ES-I3 (cell line): ENCODE results near the gene DZIP1L.
A peak's percentile ranks its signal among the peaks of the same experiment; 100 is the strongest.
"Not testable (repeated sequence)": the region's sequence is repeated elsewhere in the genome, so short reads cannot be mapped to it uniquely, and the experiment has no call there.

Experiments
- H3K36me3 ChIP-seq: 2 replicates; pipeline ENCODE4 v1.6.1; 2013; ENCODE audit warnings: mild to moderate bottlenecking, low read length, control low read depth, moderate library complexity; ENCODE audit not compliant: insufficient read depth
- H3K4me1 ChIP-seq: 2 replicates; pipeline ENCODE4 v1.6.1; 2013; ENCODE audit warnings: mild to moderate bottlenecking, control low read depth, low read length; ENCODE audit not compliant: insufficient read depth
- H3K9ac ChIP-seq: 2 replicates; pipeline ENCODE4 v1.6.1; 2013; ENCODE audit warnings: low read depth, mild to moderate bottlenecking, low read length, moderate library complexity
- H3K9me3 ChIP-seq: 2 replicates; pipeline ENCODE4 v1.6.1; 2013; ENCODE audit warnings: mild to moderate bottlenecking, low read length, moderate library complexity; ENCODE audit not compliant: control insufficient read depth, insufficient read depth

The DZIP1L gene, protein sequence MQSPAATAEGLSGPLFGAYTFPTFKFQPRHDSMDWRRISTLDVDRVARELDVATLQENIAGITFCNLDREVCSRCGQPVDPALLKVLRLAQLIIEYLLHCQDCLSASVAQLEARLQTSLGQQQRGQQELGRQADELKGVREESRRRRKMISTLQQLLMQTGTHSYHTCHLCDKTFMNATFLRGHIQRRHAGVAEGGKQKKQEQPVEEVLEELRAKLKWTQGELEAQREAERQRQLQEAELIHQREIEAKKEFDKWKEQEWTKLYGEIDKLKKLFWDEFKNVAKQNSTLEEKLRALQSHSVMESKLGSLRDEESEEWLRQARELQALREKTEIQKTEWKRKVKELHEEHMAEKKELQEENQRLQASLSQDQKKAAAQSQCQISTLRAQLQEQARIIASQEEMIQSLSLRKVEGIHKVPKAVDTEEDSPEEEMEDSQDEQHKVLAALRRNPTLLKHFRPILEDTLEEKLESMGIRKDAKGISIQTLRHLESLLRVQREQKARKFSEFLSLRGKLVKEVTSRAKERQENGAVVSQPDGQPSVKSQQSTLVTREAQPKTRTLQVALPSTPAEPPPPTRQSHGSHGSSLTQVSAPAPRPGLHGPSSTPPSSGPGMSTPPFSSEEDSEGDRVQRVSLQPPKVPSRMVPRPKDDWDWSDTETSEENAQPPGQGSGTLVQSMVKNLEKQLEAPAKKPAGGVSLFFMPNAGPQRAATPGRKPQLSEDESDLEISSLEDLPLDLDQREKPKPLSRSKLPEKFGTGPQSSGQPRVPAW

DNA sequence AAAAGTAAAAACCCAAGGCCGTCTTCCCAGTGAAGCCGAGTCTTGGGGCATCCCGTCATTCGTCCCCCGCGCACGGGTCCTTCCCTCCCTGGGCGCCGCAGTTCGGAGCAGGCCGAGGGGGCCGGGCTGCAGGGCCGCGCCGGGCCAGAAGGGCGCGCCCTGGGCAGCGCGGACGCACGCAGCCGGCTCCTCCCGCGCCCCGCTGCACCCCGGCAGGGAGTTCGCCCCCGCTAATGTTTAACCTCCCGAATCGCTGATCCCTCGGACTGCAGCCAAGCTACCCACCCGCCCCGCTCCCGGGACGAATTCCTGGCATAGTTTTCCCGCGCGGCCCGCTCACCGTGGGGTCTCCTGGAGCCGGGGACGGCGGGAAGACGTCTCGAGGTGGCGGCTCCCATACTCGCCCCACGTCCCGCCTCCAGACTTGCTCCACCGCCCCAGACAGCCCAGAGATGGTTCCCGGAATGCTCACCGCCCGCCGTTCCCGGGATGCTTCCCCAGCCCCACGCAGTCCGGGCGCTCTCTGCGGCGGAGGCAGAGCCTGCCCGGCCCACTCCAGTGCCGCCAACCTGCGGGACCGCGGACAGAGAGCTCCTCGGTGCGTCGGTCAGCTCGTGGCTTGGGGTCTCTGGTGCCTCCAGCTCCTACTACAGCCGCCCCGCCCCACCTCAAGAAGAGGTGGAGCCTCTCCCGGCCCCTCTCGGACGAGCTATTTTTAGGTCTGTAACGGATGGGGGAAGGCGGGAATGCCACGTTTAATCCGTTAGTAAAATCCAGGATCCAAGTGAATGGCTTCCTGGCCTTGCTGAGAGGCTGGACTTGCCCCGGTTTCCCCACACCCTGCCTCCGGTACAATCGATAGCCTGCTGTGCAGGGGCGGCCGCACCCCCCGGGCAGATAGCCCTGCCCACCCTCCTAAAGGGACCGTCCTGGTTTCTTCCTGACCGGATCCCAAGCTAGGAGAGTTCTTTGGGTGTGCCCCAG is at the start of gene DZIP1L:
Gene DZIP1L, minus strand, starts transcription at position 621 of the 984 bp plus-strand sequence. CDS start 11,637 bp downstream, outside the sequence.
- Histone ChIP-seq H3K4me1 (peaks cover 11% of the 10 kb centered on the region), H3K9ac (peak within 1 kb of the TSS; percentile 96), H3K36me3 (no peaks in the 10 kb centered on the region), H3K9me3 (no peaks in the 10 kb centered on the region)

DNA sequence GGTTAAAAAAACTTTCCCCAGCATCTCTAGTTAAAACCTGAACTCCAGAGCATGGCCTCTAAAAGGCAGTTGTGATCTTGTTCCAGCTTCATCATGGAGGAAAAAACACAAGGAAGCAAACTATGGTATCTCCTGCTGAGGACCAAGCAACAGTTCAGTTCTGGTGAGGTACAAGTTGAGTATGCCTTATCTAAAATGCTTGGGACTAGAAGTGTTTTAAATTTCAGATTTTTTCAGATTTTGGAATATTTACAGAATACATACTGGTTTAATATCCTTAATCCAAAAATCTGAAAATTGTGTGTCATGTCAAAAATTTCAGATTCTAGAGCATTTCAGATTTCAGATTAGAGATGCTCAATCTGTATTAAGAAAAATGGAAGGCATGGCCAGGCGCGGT is 49.7 kb upstream of the DZIP1L start:
- Histone ChIP-seq H3K9me3 (no peaks in the 10 kb centered on the region), H3K4me1 (no peaks in the 10 kb centered on the region), H3K9ac (no peak overlapping the region), H3K36me3 (peaks cover 11% of the 10 kb centered on the region)

DNA sequence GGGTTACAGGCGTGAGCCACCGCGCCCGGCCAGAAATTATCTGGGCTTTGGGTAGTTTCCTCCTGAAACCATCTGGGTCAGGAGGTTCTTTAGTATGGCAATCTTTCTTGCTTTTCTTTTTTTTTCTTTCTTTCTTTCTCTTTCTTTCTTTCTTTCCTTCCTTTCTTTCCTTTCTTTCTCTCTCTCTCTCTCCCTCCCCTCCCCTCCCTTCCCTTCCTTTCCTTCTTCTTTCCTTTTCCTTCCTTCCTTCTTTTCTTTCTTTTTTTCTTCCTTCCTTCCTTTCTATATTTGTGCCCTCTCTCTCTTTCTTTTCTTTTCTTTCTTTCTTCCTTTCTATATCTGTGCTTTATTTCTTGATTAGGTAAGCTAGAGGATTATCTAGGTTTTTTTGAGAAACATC is 42.3 kb upstream of the DZIP1L start:
- Histone ChIP-seq H3K4me1 (no peaks in the 10 kb centered on the region; the same call in 1 of the 2 replicates), H3K9me3 (0 out of 2 replicates have a peak, but pooled peaks cover 3% of the 10 kb centered on the region), H3K9ac (no peak overlapping the region), H3K36me3 (peaks cover 3% of the 10 kb centered on the region; the same call in 1 of the 2 replicates)

DNA sequence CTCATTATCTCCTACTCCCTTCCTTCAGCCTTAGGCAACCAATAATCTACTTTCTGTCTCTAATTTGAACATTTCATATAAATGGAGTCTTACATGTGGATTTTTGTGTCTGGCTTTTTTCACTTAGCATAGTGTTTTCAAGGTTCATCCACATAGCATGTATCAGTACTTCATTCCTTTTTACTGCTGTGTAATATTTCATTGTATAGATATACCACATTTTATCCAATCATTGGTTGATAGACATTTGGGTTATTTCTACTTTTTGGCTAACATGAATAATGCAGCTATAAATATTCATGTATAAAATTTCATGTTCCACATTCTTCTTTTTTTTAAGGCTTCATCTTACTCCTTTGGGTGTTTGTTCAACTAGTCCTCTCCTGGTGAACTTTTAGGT is 39.1 kb upstream of the DZIP1L start:
- Histone ChIP-seq H3K9me3 (0 out of 2 replicates have a peak, but pooled peaks cover 3% of the 10 kb centered on the region), H3K9ac (no peak overlapping the region), H3K36me3 (no peaks in the 10 kb centered on the region), H3K4me1 (no peaks in the 10 kb centered on the region; the same call in 1 of the 2 replicates)

DNA sequence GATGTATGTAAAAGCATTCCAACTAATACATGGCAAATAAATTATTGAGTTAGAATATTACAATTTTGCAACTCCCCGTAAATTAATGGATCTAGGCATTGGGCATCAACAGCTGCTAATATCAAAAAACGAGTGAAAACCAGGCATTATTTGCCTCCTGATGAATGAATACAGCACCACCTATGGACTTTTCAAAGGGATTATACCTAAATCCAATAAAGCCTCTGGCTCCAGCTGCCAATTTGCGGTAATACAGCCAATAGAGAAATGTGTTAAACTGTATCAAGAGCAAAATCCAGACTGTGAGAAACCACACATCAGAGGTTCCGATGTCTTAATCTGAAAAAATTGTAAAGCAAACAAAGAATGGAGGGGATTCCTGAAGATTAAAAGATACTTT is 33.1 kb upstream of the DZIP1L start:
- Histone ChIP-seq H3K9ac (no peak overlapping the region), H3K9me3 (no peaks in the 10 kb centered on the region), H3K36me3 (no peaks in the 10 kb centered on the region), H3K4me1 (no peaks in the 10 kb centered on the region)

DNA sequence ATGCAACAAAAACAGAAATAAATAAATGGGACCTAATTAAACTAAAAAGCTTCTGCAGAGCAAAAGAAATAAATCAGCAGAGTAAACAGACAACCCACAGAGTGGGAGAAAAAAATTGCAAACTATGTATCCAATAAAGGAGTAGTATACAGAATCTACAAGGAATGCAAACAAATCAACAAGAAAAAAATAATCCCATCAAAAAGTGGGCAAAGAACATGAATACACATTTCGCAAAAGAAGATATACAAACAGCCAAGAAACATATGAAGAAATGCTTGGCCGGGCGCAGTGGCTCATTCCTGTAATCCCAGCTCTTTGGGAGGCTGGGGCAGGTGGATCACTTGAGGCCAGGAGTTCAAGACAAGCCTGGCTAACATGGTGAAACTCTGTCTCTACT is 26.8 kb upstream of the DZIP1L start:
- not testable (repeated sequence) for H3K4me1 ChIP-seq

DNA sequence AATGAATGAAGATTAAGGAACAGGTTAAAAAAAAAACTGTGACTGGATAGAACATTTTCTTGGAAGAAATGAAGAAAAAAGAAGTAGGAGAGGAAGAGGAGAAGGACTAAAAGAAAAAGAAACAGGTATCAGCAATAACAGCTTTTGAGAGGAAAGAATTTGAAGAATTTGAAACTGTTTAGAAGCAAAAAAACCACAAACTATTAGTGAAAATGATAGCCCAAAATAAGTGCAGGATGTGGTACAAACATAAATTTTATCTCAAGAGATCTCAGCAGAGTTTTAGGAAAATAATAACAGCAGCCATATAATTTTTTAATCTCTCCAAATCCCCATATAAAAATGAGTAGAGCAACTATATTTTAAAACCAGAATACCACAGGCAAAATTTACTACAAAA is 25.5 kb upstream of the DZIP1L start:
- no peaks in the 10 kb centered on the region for H3K9me3 ChIP-seq
- no peaks in the 10 kb centered on the region for H3K4me1 ChIP-seq
- H3K9ac ChIP-seq = no peak overlapping the region
- no peaks in the 10 kb centered on the region for H3K36me3 ChIP-seq

More for the DNA sequence above, 26.8 kb upstream of the DZIP1L start:
- not testable (repeated sequence) for H3K9me3 ChIP-seq, H3K9ac ChIP-seq, H3K36me3 ChIP-seq

DNA sequence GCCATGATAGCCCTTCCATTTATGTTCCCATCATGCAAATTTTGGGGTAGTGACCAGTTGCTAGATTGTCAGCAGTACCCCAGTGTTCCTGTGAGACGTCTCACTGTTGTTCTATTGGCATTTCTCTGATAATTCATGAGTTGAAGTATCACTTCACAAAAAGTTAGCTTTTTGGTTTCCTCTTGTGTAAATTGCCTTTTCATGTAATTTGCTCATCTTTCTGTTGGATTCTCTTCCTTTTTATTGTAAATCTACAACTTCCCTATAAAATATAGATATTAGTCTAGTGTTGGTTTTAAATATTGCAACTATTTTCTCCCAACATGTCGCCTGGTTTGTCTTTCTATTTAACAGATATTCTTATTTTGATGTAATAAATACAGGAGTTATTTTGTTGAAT is 24.3 kb upstream of the DZIP1L start:
- Histone ChIP-seq H3K9ac (no peak overlapping the region), H3K4me1 (no peaks in the 10 kb centered on the region), H3K9me3 (no peaks in the 10 kb centered on the region), H3K36me3 (no peaks in the 10 kb centered on the region)

DNA sequence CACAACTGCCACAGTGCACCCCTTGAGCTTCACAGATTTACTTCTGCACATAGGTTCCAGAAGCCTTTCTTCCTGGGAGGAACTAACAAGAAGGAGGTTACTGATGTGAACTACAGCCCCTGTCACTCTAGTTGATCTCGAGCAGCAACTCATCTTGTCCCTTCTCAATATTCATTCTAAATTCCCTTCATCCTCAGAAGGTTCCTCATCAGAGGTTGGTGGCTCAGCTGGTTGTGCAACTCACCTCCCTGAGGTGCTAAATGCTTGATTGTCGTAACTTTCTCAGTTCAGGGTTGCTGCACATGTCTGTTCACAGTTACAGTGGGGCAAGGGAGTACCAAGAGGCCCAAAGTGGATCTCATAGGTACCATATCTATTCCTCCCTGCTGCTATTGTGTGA is 22.5 kb upstream of the DZIP1L start:
- H3K4me1 ChIP-seq = no peaks in the 10 kb centered on the region
- no peak overlapping the region for H3K9ac ChIP-seq

DNA sequence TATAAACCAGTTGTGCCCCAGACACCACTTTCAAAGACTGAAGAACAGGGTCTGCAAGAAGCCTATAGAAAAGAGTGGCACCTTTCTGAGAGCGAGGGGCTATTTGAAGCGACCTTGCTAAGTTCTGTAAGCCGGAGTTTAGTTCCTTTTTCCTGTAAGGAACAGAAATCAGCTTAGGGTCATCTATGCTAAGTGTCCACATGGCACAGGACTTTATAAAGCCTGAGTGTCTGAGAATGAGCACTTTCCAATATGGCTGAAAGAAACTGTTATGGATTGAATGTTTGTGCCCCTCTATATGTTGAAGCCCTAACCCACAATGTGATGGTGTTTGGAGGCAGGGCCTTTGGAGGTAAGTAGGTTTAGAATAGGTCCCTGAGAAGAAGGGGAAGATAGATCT is 20.8 kb upstream of the DZIP1L start:
- no peaks in the 10 kb centered on the region for H3K36me3 ChIP-seq
- H3K9ac ChIP-seq = no peak overlapping the region
- no peaks in the 10 kb centered on the region for H3K9me3 ChIP-seq
- H3K4me1 ChIP-seq = no peaks in the 10 kb centered on the region

More for the DNA sequence above, 22.5 kb upstream of the DZIP1L start:
- Histone ChIP-seq H3K9me3 (no peaks in the 10 kb centered on the region), H3K36me3 (no peaks in the 10 kb centered on the region)

DNA sequence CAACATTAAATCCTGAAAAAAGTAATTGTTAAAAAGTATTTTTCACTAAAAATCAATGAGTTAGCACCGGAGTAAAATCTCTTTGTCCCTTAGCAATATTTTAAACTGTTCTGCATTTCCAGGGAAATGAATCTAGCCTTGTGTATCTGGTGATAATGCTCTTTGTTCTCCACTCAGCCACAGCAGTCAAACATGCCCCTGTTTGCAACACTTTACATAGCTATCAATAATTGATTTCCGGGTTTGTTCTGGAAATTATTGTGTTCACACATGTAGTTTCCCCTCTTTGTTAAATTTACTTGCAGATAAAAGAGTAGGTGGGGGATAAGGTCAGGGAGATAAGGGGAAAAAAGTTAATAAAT is 20.4 kb upstream of the DZIP1L start:
- no peaks in the 10 kb centered on the region for H3K4me1 ChIP-seq
- H3K36me3 ChIP-seq = no peaks in the 10 kb centered on the region
- H3K9me3 ChIP-seq = no peaks in the 10 kb centered on the region
- no peak overlapping the region for H3K9ac ChIP-seq

DNA sequence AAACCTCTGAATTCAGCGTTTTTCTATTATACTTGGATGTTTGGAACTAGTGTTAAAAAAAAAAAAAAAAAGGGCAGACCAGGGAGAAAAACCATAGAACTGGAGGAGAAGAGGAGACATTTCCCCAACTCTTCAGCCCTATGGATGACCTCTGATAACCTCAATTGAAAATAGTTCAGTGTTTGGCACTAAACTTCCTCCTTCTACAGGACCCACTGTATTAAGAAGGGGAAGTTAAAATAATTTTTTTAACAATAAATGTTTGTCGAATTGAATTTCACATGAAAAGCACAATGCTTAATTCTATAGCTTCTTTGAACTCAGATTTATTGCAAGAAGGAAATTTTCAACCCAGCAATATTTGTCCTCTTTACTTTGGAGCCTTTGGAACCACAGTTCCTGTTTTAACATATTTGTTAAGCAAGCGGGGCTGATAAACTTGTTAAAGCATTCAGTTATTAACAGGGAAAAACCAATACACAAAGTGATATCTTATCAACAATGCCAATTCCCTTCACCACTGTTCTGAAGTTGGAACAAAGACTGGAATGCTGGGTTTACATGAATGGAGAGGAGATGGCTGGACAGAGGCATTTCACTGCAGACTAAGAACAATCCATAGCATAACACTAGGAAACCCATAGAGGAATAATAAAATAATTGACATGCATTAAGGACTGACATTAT is 19.9 kb upstream of the DZIP1L start:
- Histone ChIP-seq H3K4me1 (no peaks in the 10 kb centered on the region), H3K9ac (no peak overlapping the region), H3K9me3 (no peaks in the 10 kb centered on the region), H3K36me3 (no peaks in the 10 kb centered on the region)

DNA sequence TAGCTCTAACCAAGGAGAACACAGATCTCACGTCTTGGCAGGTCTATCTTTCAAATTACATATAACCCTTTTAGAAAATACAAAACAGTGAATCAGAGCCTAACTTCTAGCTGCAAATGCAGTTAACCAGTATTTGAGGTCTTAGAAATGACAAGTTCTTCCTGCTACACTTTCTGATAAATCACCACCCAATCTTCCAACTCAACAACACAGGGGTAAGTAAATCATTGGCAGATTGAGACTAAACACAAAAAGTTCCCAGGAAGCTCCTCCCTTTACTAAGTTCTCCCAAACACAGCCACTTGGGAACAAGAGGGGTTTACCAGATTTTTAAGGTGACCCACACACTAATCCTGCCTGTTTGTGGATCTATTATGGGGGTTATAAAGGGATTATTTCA is 16.8 kb upstream of the DZIP1L start, which contains the start of gene A4GNT:
Gene A4GNT, minus strand, starts transcription at position 152 of the 400 bp plus-strand sequence. CDS start 1,134 bp downstream, outside the sequence.
- Histone ChIP-seq H3K4me1 (no peaks in the 10 kb centered on the region), H3K36me3 (no peaks in the 10 kb centered on the region), H3K9ac (no peak within 1 kb of the TSS), H3K9me3 (no peaks in the 10 kb centered on the region)
